HepG2 (cell line): Measurements from ENCODE around the gene EOMES. TPM values are rescaled to one million over a fixed set of nuclear protein-coding genes. Genes with fewer than 3 reads are reported as not detected.

Experiments used
- EEA1 ChIP-seq: sonication (generic); formaldehyde crosslinking; IDR thresholded peaks from 2 replicates; pipeline ENCODE4 v1.5.1; 2020; ENCODE audit warnings: mild to moderate bottlenecking, missing genetic modification reagents, borderline replicate concordance
- ERF ChIP-seq: IDR thresholded peaks from 2 replicates; pipeline ENCODE4 v1.6.1; 2018; ENCODE audit warnings: missing biosample characterization, missing genetic modification reagents
- EZH2 ChIP-seq: conservative IDR thresholded peaks from 2 replicates; pipeline ENCODE4 v1.6.1; 2012; ENCODE audit warnings: mild to moderate bottlenecking, low read depth, low read length, moderate library complexity
- HHEX ChIP-seq: IDR thresholded peaks from 2 replicates; pipeline ENCODE4 v1.6.1; 2016; ENCODE audit warnings: control low read depth
- PHF8 ChIP-seq: sonication (generic); formaldehyde crosslinking; IDR thresholded peaks from 2 replicates; pipeline ENCODE4 v1.5.0; 2020; ENCODE audit warnings: missing genetic modification reagents
- TCF7 ChIP-seq: sonication (generic); IDR thresholded peaks from 2 replicates; pipeline ENCODE4 v1.6.1; 2016; ENCODE audit warnings: antibody characterized with exemption, low read depth
- TEAD2 ChIP-seq: sonication (generic); formaldehyde crosslinking; IDR thresholded peaks from 2 replicates; pipeline ENCODE4 v1.9.0; 2021; ENCODE audit warnings: missing genetic modification reagents
- TGIF2 ChIP-seq: IDR thresholded peaks from 2 replicates; pipeline ENCODE4 v1.6.1; 2016; ENCODE audit warnings: control low read depth, missing compliant biosample characterization
- XRCC5 ChIP-seq: fragments of 200-400 bp; formaldehyde crosslinking; optimal IDR thresholded peaks from 2 replicates; pipeline ENCODE3; 2017; ENCODE audit warnings: mild to moderate bottlenecking, low read length
- YY1 ChIP-seq: IDR thresholded peaks from 2 replicates; pipeline ENCODE4 v1.6.1; 2011; ENCODE audit warnings: low read length, low read depth, moderate library complexity, mild to moderate bottlenecking; ENCODE audit not compliant: insufficient read depth, insufficient replicate concordance
- ZKSCAN8 ChIP-seq: IDR thresholded peaks from 2 replicates; pipeline ENCODE4 v1.6.1; 2016; ENCODE audit warnings: borderline replicate concordance, missing genetic modification reagents, missing compliant biosample characterization
- ZNF20 ChIP-seq: sonication (generic); formaldehyde crosslinking; IDR thresholded peaks from 2 replicates; pipeline ENCODE4 v1.4.0; 2020; ENCODE audit warnings: mild to moderate bottlenecking, moderate library complexity, missing genetic modification reagents
- ZNF546 ChIP-seq: sonication (generic); formaldehyde crosslinking; conservative IDR thresholded peaks from 2 replicates; pipeline ENCODE4 v1.8.1; 2023; ENCODE audit warnings: mild to moderate bottlenecking, missing genetic modification reagents
- ZNF672 ChIP-seq: sonication (generic); formaldehyde crosslinking; IDR thresholded peaks from 2 replicates; pipeline ENCODE4 v1.8.1; 2022; ENCODE audit warnings: missing genetic modification reagents
- ZNF777 ChIP-seq: sonication (generic); formaldehyde crosslinking; IDR thresholded peaks from 2 replicates; pipeline ENCODE4 v1.4.0; 2020; ENCODE audit warnings: missing genetic modification reagents
- polyA plus RNA-seq, 8 experiments: library from polyadenylated mRNA; depleted of rRNA in 3 of 8; stranded (reverse) in 7 of 8; unstranded in 1 of 8; fragments of >200 nt; fragmentation: Illumina TruSeq in 4 of 8; extraction: Trizol in 4 of 8; gene quantifications; 2 replicates each; pipeline versions ENCODE4 v1.2.1 to v1.2.3, GENCODE V29; 2011 to 2016; ENCODE audit warnings: low read depth in 4 of 8, missing spikeins in 1 of 8, mixed read lengths in 1 of 8; ENCODE audit not compliant: insufficient read depth in 1 of 8
- total RNA-seq, 5 experiments: library from RNA; depleted of rRNA; stranded (reverse); fragments of >200 nt; fragmentation: Illumina TruSeq; extraction: Trizol; gene quantifications; 2 replicates each; pipeline ENCODE4 v1.2.3, GENCODE V29; 2016; ENCODE audit warnings: low read depth in 1 of 5
- TF ChIP-seq, protein P1 (sequence below): sonication (generic); formaldehyde crosslinking; IDR thresholded peaks from 2 replicates; pipeline ENCODE4 v1.5.1; 2020; ENCODE audit warnings: mild to moderate bottlenecking, moderate library complexity, missing genetic modification reagents
- TF ChIP-seq, protein P2 (sequence below): sonication (generic); formaldehyde crosslinking; IDR thresholded peaks from 2 replicates; pipeline ENCODE4; 2020; ENCODE audit warnings: missing genetic modification reagents, mild to moderate bottlenecking, borderline replicate concordance
- TF ChIP-seq, protein P3 (sequence below): sonication (generic); formaldehyde crosslinking; IDR thresholded peaks from 2 replicates; pipeline ENCODE4 v1.5.1; 2020; ENCODE audit warnings: mild to moderate bottlenecking, missing genetic modification reagents, moderate library complexity
- TF ChIP-seq, protein P4 (sequence below): sonication (generic); formaldehyde crosslinking; IDR thresholded peaks from 2 replicates; pipeline ENCODE4 v1.5.0; 2020; ENCODE audit warnings: missing genetic modification reagents

Gene EOMES
- total and polyA plus RNA-seq, 2 of the 13 experiments (the other 11 are each of a cell fraction or from before 2014, with no cell fraction given), result 0.11 to 0.12 TPM

DNA sequence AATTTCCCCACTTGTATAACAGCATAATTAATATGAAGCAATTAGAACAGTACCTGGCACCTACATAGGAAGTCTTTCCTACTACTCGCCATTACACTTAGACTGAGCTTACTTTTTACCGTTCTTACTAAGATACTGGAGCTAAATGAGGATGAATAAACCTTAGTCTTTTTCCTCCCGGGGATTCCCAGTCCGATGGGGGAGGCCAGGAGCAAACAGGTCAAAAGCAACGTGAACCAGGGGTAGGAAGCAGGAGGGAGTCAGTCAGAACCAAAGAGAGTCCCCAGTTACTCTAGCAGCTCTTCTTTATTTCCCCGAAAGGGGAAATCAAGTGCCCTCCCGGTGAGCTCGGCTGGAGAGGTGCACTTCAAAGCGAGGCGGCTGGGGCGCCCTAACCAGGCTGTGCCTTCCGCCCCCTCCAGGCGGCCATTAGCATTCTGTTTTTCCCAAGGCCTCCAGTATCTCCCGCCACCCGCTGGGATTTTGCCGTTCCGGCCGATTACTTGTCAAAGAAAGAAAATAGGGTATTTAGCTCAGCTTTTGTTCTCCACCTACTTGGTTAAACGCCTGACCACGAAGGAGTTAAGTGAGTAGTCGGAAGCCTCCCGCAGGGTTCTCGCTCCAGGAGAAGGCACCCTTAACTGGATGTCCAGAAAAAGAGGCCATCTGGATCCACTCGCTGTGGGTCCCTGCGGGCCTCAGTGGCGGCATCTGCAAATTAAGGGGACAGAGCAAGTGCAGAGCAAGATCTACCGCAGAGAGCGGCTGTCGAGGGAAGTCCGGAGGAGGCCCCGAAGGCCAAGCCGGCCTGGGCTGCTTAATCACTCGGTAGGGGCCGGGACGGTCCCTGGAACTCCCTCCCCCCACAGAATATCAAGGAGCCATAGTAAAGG lies 6.3 kb upstream of the EOMES start (continued):
- TF ChIP-seq ZNF546 (CRISPR knock-in tag), result no peak
- TF ChIP-seq ZKSCAN8, result no peak
- TF ChIP-seq TEAD2 (CRISPR knock-in tag), result no peak
- TF ChIP-seq, protein P1, sequence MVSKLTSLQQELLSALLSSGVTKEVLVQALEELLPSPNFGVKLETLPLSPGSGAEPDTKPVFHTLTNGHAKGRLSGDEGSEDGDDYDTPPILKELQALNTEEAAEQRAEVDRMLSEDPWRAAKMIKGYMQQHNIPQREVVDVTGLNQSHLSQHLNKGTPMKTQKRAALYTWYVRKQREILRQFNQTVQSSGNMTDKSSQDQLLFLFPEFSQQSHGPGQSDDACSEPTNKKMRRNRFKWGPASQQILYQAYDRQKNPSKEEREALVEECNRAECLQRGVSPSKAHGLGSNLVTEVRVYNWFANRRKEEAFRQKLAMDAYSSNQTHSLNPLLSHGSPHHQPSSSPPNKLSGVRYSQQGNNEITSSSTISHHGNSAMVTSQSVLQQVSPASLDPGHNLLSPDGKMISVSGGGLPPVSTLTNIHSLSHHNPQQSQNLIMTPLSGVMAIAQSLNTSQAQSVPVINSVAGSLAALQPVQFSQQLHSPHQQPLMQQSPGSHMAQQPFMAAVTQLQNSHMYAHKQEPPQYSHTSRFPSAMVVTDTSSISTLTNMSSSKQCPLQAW (CRISPR knock-in tag), result no peak
- TF ChIP-seq ZNF777 (CRISPR knock-in tag), result peak; percentile 42; the same call in 1 of the 2 replicates
- TF ChIP-seq PHF8 (CRISPR knock-in tag), result no peak
- TF ChIP-seq, protein P2, sequence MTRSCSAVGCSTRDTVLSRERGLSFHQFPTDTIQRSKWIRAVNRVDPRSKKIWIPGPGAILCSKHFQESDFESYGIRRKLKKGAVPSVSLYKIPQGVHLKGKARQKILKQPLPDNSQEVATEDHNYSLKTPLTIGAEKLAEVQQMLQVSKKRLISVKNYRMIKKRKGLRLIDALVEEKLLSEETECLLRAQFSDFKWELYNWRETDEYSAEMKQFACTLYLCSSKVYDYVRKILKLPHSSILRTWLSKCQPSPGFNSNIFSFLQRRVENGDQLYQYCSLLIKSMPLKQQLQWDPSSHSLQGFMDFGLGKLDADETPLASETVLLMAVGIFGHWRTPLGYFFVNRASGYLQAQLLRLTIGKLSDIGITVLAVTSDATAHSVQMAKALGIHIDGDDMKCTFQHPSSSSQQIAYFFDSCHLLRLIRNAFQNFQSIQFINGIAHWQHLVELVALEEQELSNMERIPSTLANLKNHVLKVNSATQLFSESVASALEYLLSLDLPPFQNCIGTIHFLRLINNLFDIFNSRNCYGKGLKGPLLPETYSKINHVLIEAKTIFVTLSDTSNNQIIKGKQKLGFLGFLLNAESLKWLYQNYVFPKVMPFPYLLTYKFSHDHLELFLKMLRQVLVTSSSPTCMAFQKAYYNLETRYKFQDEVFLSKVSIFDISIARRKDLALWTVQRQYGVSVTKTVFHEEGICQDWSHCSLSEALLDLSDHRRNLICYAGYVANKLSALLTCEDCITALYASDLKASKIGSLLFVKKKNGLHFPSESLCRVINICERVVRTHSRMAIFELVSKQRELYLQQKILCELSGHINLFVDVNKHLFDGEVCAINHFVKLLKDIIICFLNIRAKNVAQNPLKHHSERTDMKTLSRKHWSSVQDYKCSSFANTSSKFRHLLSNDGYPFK, result no peak
- no peak for TF ChIP-seq TGIF2 (CRISPR knock-in tag)
- no peak for TF ChIP-seq HHEX (CRISPR knock-in tag)
- TF ChIP-seq, protein P3, sequence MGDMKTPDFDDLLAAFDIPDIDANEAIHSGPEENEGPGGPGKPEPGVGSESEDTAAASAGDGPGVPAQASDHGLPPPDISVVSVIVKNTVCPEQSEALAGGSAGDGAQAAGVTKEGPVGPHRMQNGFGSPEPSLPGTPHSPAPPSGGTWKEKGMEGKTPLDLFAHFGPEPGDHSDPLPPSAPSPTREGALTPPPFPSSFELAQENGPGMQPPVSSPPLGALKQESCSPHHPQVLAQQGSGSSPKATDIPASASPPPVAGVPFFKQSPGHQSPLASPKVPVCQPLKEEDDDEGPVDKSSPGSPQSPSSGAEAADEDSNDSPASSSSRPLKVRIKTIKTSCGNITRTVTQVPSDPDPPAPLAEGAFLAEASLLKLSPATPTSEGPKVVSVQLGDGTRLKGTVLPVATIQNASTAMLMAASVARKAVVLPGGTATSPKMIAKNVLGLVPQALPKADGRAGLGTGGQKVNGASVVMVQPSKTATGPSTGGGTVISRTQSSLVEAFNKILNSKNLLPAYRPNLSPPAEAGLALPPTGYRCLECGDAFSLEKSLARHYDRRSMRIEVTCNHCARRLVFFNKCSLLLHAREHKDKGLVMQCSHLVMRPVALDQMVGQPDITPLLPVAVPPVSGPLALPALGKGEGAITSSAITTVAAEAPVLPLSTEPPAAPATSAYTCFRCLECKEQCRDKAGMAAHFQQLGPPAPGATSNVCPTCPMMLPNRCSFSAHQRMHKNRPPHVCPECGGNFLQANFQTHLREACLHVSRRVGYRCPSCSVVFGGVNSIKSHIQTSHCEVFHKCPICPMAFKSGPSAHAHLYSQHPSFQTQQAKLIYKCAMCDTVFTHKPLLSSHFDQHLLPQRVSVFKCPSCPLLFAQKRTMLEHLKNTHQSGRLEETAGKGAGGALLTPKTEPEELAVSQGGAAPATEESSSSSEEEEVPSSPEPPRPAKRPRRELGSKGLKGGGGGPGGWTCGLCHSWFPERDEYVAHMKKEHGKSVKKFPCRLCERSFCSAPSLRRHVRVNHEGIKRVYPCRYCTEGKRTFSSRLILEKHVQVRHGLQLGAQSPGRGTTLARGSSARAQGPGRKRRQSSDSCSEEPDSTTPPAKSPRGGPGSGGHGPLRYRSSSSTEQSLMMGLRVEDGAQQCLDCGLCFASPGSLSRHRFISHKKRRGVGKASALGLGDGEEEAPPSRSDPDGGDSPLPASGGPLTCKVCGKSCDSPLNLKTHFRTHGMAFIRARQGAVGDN (CRISPR knock-in tag), result peak; percentile 24; the same call in 1 of the 2 replicates
- TF ChIP-seq, protein P4, sequence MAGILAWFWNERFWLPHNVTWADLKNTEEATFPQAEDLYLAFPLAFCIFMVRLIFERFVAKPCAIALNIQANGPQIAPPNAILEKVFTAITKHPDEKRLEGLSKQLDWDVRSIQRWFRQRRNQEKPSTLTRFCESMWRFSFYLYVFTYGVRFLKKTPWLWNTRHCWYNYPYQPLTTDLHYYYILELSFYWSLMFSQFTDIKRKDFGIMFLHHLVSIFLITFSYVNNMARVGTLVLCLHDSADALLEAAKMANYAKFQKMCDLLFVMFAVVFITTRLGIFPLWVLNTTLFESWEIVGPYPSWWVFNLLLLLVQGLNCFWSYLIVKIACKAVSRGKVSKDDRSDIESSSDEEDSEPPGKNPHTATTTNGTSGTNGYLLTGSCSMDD (CRISPR knock-in tag), result no peak
- TF ChIP-seq YY1, result peak; percentile 62
- no peak for TF ChIP-seq XRCC5
- no peak for TF ChIP-seq ZNF20 (CRISPR knock-in tag)
- no peak; the same call in 1 of the 2 replicates for TF ChIP-seq EZH2
- TF ChIP-seq TCF7, result peak; percentile 51; the same call in 1 of the 2 replicates
- TF ChIP-seq ERF (CRISPR knock-in tag), result no peak
- TF ChIP-seq EEA1 (CRISPR knock-in tag), result no peak
- TF ChIP-seq ZNF672 (CRISPR knock-in tag), result no peak
